NCI-H2029 treated with DMSO at 0.1 percent for 48 hours (cell line): ENCODE data around the gene GDF10.

Source experiments
- DNase-seq: peaks from one replicate; lab custom pipeline; 2025; lab: John Stamatoyannopoulos, UW

The GDF10 gene, protein sequence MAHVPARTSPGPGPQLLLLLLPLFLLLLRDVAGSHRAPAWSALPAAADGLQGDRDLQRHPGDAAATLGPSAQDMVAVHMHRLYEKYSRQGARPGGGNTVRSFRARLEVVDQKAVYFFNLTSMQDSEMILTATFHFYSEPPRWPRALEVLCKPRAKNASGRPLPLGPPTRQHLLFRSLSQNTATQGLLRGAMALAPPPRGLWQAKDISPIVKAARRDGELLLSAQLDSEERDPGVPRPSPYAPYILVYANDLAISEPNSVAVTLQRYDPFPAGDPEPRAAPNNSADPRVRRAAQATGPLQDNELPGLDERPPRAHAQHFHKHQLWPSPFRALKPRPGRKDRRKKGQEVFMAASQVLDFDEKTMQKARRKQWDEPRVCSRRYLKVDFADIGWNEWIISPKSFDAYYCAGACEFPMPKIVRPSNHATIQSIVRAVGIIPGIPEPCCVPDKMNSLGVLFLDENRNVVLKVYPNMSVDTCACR

DNA sequence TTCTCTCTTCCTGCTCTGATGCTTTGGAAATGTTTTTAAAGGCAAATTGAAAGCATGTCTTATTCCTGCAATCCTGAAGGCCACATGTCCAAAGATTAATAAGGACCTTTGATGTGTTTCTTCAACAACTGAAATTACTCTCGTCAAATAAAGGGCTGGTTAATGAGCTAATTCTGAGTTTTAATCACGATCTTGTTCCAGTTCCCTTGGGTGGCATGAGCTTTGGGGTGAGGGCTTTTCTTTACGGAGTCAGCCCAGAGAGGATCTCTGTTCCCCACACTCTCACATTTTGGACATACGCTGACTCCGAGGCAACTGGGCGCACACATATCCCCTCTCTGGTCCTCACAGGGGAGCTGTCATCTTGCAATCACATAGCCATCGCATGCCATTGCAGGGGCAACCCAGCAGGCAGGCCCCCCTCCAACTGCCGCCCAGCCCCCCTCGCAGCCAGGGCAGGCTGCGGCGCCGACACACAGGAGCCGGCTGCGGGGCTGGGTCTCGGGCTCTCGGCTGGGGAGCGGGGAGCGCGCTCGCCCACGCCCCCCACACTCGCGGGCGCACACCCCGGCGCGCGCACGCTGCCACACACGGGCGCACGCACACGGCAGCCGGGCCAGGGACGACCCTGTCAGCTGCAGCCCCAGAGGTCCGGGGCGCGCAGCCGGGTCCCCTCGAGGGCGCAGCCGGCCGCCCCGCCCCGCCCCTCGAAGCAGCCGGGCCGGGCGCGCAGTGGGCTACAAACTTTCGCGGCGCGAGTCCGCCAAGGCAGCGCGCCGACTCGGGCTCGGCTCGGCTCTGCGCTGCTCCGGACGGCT lies at the start of gene GDF10:
GDF10 (plus strand) TSS at position 587 of the 818 bp plus-strand sequence. CDS start 455 bp downstream, outside the sequence.
- no peak for DNase-seq

DNA sequence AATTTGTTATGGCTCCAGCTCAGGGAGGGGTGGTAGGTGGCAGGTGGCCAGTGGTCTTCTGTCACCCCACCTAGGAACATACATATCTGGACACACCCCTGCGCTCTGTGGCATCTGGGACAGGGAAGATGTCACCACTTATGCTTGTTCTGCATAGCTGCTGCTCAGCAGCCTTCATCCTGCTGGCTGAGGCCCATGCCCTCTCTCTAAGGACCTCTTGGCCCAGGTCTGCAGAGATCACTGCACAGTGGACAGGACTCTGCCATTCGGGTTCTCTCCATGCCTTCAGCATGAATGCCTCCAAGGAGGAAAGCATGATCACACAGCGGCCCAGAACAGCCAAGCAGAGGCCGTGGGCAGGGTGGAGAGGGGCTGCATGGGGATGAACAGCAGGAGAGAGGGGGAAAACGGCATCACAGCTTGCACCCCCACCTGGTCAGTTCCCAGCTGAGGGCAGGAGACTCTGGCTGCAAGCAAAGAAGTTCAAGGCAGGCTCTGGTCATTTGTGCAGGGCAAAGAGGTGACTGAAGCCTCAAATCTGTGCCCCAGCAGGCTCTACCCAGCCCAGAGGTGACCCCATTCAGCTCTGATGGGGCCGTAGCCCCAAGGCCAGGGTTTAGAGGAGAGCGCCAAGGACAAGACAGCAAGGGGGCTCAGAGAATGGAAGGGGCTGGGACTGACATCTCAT lies 47.8 kb upstream of the GDF10 start:
- no peak for DNase-seq

DNA sequence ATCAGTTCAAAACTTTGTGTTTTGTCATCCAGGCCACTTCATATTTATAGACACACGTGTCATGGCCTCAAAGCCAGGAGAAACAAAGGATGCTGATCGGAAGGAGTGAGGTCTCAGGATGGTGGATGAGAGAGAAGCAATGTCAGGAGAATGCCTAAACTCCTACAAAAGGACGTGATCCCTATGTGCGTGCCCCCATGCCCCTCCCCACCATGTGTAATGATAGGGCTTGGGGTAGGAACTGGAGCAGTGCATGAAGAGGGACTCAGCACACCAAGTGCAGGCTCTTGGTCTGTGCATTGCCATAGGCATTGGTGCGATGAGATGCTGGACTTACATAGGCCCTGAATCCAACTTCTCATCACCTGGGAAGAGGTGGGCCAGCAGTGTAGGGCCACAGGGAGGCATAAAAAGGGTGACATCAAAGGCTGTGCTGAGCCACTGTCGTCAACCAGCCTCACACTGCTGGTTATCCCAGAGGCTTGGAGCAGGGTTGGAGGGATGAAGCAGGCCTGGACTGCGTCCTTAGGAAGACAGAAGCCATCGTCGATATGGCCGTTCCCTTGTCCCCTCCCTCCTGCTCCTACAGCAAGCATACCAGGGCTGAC lies 46.9 kb upstream of the GDF10 start:
- no peak for DNase-seq

DNA sequence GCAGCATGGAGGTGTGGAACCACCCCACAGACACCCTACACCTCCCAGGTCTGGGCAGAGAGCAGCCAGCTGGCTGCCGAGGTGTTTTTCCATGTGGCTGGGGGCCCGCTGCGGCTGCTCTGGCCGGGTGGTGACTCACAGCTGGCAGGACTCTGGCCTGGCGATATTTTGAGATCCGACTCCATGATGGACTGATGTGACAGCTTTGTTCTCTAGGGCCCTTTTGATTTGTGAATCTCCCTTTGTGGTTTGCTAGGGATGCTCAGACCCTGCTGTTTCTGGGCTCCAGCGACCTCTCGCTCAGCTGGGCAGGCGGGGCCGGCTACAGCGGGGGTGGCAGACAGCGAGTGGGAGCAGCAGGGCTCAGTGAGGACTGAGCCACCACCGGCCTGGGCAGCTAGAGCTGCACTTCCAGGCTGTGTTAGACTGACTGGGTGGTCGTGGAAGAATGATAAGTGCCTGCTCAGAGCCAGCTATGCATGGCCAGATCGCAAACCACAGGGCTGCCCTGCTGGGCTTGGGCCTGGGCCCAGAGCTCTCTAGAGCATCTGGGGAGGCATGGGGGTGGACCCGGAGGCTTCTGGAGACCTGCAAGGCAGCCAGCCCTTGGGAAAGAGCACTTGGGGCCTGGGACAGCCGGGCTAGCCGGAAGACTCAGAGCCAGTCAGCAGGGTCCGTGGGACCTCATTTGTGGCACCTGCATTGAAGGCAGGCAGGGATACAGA lies 46.2 kb upstream of the GDF10 start:
- no peak for DNase-seq

DNA sequence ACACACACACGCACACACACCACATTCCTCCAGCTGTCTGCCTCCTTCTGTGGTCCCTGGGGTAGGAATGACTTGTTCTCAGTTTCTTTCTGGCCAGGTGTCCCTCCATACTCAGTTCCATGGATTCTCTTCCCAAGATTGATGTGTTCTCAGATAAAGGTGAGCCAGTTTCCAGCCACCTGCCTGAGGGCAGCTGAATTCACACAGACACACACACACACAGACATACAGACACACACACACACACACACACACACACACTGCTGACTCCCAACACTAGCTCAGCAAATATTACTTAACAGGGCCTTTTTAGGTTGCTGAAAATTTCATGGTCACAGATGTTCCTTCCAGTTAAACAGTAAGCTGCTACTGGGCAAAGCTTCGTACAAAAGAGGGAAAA lies 45.4 kb upstream of the GDF10 start:
- DNase-seq, result no peak

DNA sequence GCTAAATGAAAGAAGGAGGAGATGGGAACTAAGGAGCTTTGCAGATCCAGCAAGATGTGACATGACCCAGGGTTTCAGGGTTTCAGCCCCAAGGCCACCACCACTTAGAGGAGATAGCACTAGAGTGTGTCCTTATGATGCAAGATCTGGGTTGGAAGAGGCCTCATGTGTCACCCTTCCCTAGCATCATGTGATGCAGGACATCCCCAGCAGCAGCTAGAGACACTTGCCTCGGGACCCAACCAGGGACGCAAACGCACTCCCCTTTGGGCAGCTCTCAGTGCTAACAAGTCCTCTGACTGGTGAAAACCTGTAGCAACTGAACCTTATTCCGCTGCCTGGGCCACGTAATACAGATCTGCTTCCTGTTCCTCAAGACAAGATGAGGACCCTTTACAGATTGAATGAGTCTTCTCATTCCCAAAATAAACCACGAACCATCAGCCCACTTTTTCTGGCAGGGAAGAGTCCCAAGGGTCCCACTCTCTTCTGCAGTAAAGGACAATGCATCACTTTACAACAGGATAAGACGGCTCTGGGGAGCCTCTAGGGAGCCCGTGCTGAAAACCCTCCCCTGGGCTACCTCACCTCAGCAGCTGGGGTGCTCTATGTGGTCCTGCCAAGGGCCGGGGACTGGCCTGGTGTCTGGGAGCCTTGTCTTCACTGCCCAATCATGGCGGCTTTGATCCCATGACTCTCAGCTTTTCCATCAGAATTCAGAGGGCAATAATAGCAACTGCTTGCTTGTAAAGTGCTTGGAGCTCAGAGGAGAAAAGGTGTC lies 44.8 kb upstream of the GDF10 start:
- DNase-seq, result no peak

DNA sequence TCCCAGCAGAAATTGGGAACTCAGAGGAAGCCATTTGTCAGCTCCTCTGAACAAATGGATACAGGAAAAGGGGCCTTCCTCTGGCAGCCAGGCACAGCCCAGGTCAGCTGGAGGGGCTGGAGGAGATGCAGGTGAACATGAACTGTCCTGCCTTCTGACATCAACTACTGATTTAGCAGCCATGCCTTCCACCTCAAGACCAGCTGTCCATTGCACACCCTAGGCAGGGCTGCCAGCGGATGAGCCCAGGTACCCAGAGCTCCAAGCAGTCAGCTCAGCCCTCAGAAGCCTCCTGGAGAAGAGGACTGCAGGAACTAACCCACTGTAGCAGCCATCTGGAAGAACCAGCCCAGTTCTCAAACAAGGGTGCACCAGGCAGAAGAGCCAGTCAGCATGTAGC lies 44.1 kb upstream of the GDF10 start:
- DNase-seq, result no peak

DNA sequence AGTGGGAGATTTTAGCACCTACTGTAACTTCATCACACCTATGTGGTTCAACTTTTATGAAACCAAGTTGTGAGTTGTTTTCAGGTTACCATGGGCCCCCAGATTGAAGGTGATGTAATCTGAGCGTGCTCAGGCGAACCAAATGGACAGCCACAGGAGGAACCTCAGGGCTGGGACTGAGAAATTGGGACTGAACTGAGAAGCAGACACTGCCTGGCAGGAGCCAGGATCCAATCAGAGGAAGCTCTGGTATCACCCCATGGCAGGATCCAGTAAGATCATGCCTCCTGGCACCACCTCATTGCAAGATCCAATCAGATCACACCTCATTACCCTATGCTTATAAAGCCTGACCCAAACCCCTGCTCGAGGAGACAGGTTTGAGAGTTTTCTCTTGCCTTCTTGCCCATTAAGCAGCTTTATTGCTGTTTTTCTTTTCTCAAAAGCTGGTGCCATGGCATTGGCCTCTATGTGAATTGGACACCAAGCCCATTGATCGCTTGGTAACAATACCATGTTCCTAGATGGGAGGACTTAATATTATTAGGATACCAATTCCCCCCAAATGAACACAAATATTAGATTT lies 43.2 kb upstream of the GDF10 start:
- DNase-seq, result no peak

DNA sequence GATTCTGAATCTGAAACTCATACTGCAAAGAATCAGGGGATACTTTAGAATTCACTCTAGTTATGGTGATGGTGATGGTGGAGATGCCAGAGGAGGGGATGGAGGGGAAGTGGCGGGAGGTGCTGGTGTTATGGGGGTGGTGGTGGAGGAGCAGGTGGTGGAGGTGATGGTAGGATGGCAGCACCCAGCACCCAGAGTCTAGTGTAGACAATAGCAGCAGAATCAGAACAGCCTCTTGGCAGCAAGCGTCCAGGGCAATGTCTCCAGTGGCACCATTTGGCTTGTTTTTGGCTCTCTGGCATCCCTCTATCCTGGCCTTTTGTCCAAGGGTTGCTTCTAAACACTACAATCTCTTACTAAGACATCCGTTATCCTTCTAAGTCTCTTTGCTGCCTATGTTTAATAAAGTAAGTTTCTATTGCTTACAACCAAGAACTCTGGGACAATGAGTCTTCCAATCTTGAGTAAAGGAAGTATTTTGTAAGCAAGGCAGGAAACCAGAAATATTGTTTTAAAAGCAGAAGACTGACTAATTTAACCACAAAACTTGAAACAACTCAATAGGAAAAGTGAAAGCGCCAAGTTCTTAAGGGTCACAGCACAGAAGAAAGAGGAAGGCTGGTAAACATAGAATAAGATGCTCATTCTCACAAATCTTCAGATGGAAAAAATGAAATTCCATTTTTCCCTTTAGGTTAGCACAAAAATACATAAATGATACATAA lies 42.4 kb upstream of the GDF10 start:
- no peak for DNase-seq

DNA sequence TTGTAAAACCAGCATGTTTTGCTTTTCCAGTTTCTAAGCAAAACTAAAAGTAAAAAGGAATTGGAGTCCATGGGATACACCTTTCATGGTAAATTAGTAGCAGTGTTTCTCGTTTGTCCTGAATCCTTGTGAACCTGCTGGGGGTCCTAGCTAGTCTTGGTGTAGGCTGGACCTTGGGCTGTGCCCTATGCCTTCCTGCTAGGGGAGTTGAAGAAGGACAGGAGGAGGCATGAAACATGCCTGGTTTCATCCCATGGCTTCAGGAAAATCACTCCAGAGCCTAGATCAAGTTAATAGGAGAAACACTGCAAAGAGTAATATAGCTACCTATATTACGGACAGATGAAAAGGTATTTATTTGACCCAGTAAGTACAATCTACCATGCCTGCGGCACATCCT lies 41.1 kb upstream of the GDF10 start:
- no peak for DNase-seq

DNA sequence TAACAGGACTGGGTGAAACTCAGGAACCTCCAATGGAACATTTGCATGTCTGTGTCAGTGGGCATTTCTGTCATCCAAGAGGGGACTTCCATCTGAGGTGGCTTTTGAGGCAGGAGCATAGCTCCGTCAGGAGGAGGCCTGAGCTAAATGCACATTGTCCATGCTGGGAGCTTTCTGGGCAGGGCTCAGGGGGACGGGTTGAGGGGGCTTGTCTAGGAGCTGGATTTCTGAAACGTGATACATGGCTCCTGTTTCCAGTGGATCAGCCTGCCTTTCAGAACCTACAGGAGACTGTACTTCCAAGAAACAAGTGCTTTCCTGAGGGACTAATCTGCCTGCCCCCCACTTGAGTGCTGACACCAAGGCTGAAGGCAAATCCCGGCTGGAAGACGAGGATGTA lies 40.5 kb upstream of the GDF10 start:
- DNase-seq, result no peak

DNA sequence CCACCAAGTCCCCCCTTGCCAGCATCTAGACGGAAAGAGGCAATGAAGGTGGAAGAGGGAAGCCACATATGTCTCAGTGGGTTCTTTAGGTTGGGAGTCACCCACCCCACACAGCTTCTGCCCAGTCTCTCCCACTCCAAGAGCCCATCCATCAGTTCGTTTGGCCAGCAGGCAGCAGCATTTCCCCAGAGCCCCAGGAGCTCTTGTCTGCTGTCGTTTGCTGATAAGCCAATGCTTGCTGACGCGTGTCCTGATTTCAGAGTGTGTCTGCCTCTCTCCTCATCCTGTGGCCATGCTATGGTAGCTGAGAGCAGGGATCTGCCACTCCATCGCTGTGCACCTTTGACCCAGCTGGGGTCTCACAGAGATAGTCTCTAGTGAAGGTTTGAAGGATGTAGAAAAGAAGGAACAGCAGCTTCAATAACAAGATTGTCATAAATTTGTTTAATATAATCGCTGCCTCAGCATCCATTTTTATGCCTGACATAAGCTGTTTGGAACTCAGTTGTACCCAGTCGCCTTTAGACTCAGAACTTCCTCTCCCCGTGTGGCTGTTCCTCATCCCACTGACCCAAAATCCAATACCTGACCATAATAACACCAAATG lies 39.4 kb upstream of the GDF10 start:
- DNase-seq, result no peak

DNA sequence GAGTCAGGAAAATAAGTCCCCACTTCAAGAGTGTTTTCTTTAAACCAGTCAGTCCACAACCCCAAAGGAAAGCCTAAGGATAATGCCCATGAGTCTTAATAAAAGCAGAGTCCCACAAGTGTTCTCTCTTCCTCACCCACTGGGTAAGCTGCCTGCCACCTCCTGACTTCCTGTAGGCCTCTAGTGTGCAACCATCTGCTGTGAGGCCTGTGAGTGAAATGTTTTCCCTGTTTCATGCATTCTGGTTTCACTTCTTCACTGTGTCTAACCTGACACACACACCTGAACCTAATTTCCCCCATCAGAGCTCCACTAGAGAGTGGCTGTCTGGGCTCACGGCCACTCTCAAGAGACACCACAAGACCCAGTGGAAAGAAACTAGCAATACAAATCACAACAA lies 38.9 kb upstream of the GDF10 start:
- no peak for DNase-seq

DNA sequence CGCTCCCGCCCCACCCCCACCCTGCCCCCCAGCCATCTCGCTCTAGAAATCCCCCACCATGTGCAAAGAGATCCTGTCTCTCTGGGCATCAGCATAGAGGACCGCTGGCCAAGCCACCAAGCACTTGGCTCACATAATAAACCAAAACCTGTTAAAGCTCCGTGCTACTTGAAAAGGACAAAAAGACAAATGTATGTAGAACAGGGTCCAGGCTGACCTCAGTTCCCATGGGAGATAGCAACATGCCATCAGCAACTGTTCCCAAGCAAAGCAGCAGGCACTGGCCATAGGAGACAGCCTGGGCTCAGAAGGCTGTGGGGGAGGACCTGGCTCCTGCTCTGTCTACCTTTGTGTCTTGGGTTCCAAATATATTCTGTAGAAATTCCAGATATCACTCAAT lies 38.4 kb upstream of the GDF10 start:
- no peak for DNase-seq

DNA sequence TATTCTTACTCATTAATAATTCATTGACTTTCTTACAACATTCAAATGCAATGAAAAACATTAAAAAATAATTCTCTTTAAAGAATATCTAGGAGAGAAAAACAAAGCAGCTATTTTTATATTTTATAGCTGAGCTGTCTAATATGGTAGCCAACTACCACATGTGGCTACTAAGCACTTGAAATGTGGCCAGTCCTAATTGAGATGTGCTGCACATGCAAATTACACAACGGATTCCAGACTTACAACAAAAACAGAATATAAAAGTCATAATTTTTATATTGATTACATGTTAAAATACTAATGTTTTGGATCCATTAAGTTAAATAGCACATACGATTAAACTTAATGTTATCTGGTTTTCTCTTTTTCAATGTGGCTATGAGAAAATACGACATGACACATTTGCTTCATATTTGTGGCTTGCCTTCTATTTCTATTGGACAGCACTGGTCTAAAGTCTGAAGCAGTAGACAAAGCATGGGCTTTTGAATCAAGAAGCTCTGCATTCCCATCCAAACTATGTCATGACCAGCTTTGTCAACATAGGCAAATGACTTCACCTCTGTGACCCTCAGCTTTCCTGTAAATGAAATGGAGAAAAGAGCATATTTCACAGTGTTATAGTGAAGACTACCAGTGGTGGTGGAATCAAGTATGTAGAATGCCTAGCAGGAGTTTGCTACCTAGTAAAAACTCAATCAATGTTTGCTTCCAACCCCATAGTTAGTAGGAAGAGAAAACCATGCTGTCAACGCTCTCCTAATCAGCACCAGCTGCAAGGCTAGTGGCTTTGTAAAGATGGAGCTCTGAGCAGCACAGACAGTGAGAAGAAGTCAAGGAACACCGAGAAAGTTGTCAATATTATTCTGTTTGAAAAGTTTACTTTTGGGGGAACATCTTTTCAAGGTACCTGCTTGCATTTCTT lies 37.1 kb upstream of the GDF10 start:
- no peak for DNase-seq

DNA sequence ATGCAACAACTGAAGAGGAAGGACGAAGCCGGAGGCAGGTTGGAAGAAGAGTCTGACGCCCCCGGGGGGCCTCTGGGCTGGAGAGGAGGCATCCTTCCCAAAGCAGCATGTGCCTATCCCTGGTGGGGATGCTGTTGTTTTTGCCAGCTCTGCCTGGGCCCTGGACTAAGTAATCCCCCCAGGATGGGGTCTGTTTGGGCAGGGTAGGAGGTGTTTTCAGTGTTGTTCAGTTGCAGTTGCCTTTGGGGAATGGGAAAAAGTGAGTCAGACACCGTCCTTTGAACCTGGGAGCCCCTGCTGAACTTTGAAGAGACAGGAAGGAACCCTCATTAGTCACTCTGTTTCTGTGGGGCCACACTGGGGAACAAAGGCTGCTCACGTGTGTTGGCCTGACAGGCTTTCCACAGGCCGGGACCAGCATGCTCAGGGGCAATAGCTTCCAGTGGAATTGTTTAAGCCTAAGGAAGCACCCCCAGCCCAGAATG lies 35.2 kb upstream of the GDF10 start:
- DNase-seq, result no peak

DNA sequence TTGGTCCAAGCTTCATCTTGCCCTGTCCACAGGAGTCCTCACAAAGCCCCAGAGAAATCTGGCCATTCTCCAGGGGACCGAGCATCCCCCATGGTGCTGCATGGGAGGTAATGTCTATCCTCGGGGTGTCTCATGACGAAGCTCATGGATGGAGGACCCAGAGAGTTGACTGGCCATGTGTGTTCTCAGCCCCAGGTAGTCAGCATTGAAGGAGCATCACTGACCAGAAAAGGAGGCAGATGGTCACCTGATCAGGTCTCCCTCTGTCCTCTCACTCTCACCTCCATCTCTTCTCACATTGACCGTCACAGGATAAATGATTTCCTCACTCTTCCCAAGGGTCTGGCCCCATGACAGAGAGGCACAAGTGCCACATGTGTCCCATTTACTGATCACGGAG lies 33.4 kb upstream of the GDF10 start:
- no peak for DNase-seq

DNA sequence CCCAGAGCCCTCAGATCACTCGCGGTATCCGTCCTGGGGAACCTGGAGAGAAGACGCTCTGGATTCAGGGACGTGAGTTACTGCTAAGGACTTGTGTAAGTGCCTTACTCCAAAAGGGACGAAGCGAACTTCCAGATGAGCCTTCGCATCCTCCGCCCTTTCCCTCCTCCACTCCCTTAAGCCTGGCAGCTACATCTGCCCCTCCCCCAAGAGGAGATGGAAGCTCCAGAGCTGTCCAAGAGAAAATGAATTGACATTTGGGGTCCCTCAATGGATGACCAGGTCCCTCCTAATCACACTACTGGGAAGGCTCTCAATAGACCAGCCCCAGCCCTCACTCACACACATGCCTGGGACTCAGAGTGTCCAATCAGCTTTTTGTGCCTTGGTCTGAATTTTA lies 31.3 kb upstream of the GDF10 start:
- no peak for DNase-seq
